NOMO-1 treated with DMSO at 0.1 percent for 48 hours (cell line): ENCODE data around the gene DCAF16.
"Not testable (repeated sequence)": the region's sequence is repeated elsewhere in the genome, so short reads cannot be mapped to it uniquely, and the experiment has no call there.

ENCODE experiments used
- DNase-seq: peaks from one replicate; lab custom pipeline; 2025; ENCODE audit not compliant: unreplicated experiment; lab: John Stamatoyannopoulos, UW

The DCAF16 gene

GRCh38 chr4:17810260-17811077 lies at the start of gene DCAF16, which contains the start of gene NCAPG:
Gene DCAF16 (minus strand): TSS chr4:17810757. CDS start chr4:17804141, 6,616 bp downstream.
Gene NCAPG (plus strand): TSS chr4:17810979. CDS start chr4:17811078, 99 bp downstream.
- peak; percentile 97 for DNase-seq

GRCh38 chr4:17859793-17860406 lies 49.3 kb upstream of the DCAF16 start:
- DNase-seq = no peak

GRCh38 chr4:17854036-17854435 lies 43.5 kb upstream of the DCAF16 start:
- DNase-seq = no peak

- DNase-seq = no peak
Observed at GRCh38 chr4:17851959-17852358, 41.4 kb upstream of the DCAF16 start.

GRCh38 chr4:17850295-17850694 lies 39.7 kb upstream of the DCAF16 start:
- DNase-seq = not testable (repeated sequence)

- no peak for DNase-seq
Observed at GRCh38 chr4:17846266-17846665, 35.7 kb upstream of the DCAF16 start.

- no peak for DNase-seq
Observed at GRCh38 chr4:17823871-17824669, 13.5 kb upstream of the DCAF16 start.

- DNase-seq = peak; percentile 46
Observed at GRCh38 chr4:17817027-17817426, 6.5 kb upstream of the DCAF16 start.

- no peak for DNase-seq
Observed at GRCh38 chr4:17816142-17816541, 5.6 kb upstream of the DCAF16 start.

GRCh38 chr4:17814140-17814539 lies 3.6 kb upstream of the DCAF16 start:
- peak; percentile 63 for DNase-seq

GRCh38 chr4:17812801-17813200 lies 2.2 kb upstream of the DCAF16 start:
- DNase-seq = no peak

GRCh38 chr4:17812125-17812524 lies 1.6 kb upstream of the DCAF16 start:
- DNase-seq = no peak

- DNase-seq = no peak
Observed at GRCh38 chr4:17811078-17811603, 584 bp upstream of the DCAF16 start.

GRCh38 chr4:17809667-17810066 lies 890 bp downstream of the DCAF16 start:
- DNase-seq = no peak

GRCh38 chr4:17807446-17807845 lies 3.1 kb downstream of the DCAF16 start:
- DNase-seq = no peak

- DNase-seq = no peak
Observed at GRCh38 chr4:17805580-17806155, 4.9 kb downstream of the DCAF16 start.

- DNase-seq = no peak
Observed at GRCh38 chr4:17797808-17798207, 12.7 kb downstream of the DCAF16 start.

GRCh38 chr4:17794730-17795129 lies 15.8 kb downstream of the DCAF16 start:
- DNase-seq = no peak

GRCh38 chr4:17788956-17789355 lies 21.6 kb downstream of the DCAF16 start:
- DNase-seq = no peak

GRCh38 chr4:17787315-17787714 lies 23.2 kb downstream of the DCAF16 start:
- no peak for DNase-seq

GRCh38 chr4:17786567-17786966 lies 24.0 kb downstream of the DCAF16 start:
- no peak for DNase-seq
